ENCODE measurements around the gene KIAA0319L.
"Not testable (repeated sequence)": the region's sequence is repeated elsewhere in the genome, so short reads cannot be mapped to it uniquely, and the experiment has no call there.

The KIAA0319L gene

DNA sequence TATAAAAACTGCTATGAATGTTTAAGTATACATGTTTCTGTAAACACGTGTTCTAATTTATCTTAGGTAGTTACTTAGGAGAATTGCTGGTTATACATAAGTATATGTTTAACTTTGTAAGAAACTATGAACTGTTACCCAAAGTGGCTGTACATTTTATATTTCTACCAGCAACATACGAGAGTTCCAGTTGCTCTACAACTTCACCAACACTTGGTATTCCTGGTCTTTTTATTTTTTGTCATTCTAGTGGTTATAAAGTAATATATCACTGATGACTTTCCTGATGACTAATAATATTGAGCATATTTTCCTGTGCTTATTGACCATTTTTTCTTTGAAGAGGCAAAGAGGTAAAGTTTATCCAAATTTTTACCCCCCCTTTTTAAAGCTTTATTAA is 76.0 kb downstream of the KIAA0319L start:
- no peak for DNase-seq

DNA sequence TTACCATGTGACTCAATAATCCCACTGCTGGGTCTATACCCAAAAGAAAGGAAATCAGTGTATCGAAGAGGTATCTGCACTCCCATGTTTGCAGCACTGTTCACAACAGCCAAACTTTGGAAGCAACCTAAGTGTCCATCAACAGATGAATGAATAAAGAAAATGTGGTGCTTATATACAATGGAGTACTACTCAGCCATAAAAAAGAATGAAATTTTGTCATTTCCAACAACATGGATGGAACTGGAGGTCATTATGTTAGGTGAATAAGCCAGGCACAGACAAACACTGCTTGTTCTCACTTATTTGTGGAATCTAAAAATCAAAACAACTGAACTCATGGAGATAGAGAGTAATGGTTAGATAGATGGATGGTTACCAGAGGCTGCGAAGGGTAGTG is 79.3 kb downstream of the KIAA0319L start:
- no peak for DNase-seq

DNA sequence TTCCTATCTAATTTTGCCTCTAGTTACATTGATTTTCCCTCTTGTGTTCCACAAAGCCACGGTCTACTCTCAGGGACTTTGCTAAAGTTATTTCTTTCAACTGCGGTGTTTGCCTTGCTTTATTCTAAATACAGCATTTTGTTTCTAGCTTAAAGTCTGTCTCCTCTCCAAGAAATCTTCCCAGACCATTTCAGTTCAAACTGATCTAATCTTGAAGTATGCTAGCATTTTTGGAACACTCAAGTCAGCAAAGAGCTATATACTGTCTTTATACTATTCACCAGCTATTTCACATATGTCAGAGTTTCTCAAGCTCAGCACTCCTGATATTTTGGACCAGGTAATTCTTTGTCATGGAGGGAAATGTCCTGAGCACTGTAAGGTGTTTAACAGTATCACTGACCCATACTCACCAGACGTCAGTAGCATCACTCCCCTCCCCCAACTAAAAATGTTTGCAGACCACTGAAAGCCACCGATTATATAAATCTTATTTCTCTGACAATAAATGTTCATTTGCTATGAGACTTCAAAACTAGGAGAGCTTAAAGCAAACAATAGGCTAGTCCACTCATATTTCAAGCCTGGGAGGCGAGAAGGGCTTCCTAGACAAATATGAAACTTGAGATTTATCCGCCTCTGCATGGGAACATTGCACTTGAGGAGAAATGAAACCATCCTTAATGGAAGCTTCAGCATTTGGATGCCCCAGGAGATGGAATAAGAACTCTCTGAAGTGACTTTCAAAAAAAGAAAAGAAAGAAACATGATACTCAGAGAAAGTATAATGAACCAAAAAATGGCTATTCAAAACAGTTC is 81.1 kb downstream of the KIAA0319L start:
- no peak for DNase-seq

DNA sequence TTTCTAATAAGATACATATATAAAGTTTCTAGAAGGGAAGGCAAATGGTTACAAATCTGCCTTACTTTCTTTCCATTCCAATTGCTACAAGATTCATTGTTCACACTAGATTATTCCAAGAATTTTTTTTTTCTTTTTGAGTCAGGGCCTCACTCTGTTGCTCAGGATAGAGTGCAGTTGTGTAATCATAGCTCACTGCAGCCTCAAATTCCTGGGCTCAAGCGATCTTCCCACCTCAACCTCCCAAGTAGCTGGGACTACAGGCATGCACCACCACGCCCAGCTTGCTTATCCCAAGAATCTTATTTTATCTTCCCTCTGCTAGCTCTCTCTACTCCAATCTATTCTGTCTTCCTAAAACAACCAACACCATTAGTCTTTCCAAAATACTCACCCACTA is 81.8 kb downstream of the KIAA0319L start:
- DNase-seq, result no peak

DNA sequence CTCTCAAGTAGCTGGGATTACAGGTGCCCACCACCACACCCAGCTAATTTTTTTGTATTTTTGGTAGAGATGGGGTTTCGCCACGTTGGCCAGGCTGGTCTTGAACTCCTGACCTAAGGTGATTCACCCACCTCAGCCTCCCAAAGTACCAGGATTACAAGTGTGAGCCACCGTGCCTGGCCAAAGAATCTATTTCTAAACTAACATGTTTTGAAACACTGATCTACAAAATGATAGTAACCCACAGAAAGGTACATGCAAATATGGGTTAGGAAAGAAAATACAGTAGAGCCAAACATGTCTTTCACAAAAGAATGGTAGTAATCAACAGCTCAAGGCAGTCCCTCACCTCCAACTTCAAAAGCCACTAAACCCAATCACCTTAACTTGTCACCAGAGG is 84.0 kb downstream of the KIAA0319L start:
- DNase-seq, result not testable (repeated sequence)

DNA sequence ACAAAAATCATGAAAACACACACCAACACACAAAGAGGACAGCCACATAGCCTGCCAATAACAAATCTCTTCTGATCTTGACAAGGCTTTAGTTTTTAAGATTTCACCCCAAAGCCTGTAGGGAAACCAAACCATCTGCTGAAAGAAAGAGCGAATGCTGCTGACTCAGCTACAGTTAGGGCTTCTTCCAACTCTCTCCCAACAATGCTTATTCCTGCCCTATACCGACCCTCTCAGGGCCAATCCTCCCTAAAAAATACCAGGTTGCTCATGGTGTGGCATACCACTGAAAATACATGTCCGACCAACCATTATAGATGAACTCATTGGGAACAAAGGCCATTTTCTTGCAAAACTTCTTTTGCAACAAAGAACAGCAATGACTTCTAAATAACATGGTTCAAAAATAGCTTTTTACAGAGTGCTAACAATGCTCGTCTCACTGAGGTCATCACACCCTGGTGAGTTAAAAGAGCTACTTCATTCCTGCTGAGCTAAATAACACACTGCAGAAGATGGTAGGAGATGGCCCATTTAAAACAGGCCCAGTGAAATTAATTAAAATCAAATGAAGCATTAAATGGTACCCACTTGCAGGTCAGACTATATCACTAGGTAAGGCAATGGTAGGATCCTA is 86.1 kb downstream of the KIAA0319L start:
- no peak for DNase-seq

DNA sequence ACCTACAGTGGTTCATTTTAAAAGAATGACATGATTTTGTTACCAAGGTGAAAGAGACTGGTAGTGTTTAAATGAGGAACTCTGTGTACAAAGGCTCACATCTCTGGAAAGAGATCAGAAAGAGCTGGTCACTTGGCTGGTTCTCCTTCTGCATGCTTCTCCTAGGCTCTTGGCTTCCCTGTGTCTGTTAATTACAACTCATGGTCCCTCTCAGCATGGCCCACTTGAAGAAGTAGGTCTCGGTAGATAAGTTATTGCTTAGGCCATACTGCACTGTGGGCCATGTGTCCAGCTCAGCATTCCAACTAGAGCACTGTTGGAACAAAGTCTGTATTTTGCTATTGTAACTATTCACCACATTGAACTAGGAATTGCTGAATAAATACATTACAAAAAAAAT is 91.1 kb downstream of the KIAA0319L start:
- DNase-seq, result no peak

DNA sequence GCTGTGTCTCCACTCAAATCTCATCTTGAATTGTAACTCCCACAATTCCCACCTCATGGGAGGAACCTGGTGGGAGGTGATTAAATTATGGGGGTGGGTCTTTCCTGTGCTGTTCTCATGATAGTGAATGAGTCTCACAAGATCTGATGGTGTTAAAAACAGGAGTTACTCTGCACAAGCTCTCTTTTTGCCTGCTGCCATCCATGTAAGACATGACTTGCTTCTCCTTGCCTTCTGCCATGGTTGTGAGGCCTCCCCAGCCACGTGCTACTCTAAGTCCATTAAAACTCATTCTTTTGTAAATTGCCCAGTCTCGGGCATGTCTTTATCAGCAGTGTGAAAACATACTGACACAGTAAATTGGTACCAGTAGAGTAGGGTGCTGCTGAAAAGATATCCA is 93.5 kb downstream of the KIAA0319L start:
- not testable (repeated sequence) for DNase-seq

DNA sequence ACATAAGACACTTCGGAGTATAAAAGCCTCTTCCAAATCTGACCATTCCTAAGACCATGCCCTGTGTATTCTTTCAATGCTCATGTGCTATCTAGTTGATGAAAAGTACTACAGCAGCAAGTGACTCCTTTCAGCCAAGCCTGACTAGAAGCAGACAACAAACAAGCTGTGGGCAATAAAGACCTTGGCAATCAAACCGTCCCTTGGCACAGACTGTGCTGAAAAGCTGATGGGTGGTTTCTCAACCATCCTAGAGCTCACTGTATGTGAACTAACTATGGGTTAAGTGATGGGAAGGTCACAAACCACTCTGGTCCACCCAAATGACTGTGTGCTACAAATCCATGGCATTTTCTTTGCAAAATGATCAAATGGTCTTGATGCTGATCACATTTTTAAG is 94.0 kb downstream of the KIAA0319L start:
- no peak for DNase-seq

DNA sequence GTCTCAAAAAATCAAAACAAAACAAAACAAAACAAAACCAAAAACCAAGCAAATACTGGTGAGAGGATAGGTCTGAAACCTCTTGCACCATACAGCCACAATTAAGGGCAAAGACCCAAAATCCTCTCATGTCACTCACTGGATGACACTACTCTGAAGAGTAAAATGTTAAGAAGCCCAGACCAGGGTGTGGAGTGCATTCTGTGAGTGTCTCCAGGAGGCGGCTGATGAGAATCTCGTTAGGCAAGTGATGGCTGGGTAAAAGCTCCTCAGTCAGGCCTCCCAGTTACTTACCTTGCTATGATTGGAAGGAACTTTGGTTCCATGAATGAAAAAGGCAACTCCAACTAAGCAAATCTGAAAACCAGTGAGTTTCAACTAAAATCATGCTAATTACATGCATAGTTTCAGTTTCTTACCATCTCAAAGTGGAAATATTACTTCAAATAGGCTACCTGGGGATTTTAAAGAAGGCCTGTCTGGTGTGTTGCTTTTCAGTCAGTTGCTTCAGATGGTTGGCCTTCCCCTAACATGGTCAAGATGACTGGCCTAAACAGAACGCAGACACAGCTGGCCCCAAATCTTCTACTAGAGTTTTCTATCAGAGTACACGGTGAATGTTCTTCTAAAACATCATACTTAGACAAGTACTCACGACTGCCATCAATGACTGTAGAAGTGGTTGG is 95.1 kb downstream of the KIAA0319L start:
- no peak for DNase-seq

DNA sequence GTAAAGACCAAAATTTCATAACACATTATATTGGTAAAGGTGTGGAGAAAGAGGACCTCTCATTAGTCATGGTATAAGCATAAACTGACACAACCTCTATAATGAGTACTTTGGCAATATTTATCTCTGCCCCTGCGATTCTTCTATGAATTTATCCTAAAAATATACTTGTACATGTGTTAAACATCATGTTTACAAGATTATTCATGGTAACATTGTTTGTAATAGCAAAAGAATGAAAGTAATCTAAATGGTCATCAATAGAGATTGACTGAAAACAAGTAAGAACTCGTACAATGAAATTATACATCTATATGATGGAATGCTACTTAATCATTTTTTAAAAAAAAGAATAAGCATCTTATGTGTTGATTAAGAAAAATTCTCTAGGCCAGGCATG is 96.4 kb downstream of the KIAA0319L start:
- no peak for DNase-seq

DNA sequence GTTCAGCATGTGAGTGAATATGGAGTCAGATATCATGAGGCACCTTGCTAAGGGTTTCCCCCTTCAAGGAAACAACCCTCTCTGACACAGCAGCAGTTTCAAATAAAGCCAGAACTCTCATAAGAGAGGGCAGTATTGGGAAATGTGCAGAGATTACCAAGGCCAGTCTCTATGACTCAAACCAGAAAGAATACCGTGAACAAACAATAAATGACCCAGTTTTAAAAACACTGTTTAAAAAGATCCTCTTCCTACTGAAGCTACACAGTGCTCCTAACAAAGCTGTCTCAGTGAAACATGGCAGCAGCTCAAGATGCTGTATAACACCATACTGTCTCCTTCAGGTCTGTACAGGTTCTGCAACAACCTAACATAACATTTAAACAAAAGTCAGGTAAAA is 102.6 kb downstream of the KIAA0319L start:
- no peak for DNase-seq

DNA sequence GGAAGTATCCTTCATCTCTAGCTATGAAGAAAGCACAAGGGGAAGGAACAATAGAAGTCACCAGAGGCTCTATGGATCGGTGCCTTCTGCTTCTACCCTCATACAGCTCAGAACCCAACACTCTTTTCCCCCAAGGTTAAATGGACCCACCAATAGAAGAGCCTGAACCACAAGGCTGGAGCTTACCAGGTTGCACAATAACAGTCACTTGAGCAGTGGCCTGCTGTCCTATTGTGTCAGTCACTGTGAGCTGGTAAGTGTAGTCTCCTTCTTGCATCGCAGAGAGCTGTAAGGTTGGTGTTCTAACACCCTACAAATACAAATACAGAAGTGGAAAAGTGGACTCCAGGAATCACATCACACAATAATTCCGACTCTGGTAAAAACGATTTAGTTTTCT is 103.0 kb downstream of the KIAA0319L start:
- no peak for DNase-seq

DNA sequence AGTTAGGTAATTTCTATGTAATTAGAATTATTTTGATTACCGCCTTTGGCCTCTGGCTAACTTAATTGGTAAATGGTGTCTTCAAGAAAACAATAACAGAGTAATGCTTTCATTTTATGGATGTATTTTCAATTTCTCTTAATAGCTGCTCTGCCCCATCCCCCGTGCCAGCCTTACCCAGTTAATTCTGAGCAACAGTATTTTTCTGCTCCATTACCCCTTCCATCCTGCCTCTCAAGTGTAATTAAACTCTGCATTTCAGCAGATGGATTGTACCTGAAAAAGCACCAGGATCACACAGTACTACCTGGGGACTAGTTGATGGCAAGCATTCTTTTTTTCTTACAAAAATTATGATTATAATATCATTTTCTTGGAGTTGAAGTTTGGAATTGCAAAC is 104.2 kb downstream of the KIAA0319L start:
- DNase-seq, result no peak

DNA sequence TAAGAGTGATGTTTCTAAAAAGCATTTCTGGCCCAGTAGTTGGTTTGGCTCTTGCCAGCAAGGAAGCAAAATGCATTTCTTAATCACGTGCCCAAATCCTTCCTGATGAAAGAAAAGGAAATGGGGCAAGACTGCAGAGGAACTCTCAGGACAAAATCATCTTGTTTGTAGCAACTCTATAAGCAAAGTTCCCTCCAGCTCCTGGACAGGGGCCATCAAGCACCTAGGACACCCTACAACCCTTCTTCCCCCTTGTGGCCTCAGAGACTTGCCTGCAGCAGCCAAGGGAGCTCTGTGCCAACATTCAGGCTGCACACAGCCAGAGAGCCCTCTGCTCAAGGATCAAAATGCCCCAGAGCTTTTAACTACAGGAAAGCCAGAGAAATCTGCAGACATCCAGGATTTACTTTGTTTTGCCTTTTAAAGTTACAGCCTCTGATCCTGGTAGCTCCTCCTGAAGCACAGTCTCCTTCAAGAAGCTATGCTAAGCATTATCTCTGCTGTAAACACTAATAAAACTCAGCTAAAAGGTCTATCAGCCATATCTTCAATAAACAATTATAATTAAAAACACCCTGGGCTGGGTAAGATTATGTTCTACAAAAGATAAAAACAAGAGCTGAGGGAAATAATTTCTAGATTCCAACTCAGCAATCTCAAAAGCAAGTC is 105.0 kb downstream of the KIAA0319L start:
- no peak for DNase-seq

DNA sequence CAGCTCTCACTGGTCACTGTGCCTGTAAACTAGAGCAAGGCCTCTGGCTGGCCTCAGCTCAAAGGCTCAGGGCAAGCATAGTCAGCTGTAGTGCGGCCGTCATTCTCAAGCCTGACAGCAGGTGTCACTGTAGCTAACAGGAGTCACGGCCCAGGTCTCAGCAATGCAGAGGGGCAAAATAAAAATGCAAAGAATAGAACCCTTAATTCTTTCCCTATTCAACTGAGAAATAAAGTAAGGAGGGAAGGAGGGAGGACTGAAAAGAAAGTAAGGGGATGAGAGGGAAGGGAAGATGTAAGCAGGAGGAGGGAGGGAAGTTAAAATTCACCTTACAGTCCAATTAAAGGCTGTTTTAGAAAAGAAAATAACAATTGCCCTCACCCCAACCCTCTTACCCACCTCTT is 106.1 kb downstream of the KIAA0319L start:
- peak; percentile 63 for DNase-seq

DNA sequence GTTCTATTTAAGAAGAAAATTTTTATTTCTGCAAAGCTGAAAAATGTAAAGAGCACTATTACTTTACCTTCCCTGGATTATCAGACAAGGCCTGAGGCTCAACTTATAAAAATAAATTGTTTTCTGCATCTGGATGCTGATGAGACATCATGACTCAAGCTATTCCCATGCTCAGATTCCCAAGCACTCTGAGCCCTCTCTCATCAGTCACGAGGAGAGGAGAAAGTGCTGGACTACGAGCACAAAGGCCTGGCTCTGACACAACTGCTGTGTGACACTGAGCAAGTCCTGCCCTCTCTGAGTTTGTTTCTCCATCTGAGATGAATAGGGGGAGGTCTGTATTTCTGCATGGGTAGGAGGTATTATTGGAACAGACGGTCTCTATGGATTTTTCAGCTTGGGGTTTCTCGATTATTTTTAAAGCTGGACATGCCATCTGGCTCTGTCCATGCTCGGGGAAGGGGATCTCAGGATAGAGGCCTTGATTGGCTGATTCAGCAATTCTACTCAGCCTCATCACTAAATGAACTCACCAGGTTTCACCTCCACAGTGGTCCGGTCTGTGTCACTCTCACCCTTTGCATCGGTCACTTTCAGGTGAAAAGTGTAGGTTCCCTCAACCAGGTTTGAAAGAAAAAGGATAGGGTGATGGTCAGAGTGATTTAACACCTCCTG is 107.7 kb downstream of the KIAA0319L start:
- no peak for DNase-seq

DNA sequence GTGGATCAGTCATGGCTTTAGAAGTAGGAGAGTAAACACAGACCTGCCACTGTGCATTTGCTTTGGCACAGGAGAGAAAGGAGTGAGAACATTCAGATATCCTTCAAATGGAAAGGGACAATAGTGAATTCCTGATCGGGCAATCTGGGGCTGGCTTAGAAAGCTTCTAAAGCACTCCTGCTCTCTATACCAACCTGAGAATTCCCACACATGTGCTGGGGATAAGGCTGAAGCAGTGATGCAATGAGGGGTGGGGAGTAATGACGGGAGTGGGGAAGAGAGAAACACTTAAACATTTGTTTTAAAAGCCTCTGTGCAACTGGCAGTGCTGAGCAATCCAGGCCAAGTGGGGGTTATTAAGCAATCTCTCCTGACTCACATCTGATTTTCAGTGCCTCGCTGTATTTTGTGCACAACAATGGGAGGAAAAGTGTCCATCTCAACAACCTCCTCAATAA is 108.8 kb downstream of the KIAA0319L start:
- no peak for DNase-seq

DNA sequence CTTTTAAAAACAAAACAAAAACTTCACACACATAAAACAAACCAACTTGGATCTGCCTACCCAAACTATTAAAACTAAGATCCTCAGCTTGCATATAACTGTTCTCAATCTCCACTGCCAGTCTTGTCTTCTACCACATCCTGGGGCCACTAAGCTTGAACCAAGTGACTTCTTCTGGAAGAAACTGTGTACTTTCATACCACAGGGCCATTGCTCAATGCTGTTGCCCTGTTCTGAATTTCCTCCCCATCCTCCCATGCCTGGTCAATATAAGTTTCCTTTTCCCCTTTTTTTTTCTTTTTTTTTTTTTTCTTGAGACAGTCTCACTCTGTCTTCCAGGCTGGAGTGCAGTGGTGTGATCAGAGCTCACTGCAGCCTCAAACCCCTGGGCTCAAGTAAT is 109.9 kb downstream of the KIAA0319L start:
- no peak for DNase-seq

DNA sequence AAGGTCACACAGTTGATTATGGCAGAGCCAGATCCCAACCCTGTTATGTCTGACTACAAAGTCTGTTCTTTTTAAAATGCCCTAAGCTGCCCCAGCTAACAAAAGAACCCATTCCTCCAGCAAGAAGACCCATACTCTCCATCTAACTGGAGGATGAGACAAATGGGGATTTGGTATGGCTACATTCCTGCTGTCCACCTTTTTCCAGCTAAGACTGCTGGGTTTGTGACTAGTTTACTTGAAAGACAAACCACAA is 112.8 kb downstream of the KIAA0319L start:
- DNase-seq, result no peak

DNA sequence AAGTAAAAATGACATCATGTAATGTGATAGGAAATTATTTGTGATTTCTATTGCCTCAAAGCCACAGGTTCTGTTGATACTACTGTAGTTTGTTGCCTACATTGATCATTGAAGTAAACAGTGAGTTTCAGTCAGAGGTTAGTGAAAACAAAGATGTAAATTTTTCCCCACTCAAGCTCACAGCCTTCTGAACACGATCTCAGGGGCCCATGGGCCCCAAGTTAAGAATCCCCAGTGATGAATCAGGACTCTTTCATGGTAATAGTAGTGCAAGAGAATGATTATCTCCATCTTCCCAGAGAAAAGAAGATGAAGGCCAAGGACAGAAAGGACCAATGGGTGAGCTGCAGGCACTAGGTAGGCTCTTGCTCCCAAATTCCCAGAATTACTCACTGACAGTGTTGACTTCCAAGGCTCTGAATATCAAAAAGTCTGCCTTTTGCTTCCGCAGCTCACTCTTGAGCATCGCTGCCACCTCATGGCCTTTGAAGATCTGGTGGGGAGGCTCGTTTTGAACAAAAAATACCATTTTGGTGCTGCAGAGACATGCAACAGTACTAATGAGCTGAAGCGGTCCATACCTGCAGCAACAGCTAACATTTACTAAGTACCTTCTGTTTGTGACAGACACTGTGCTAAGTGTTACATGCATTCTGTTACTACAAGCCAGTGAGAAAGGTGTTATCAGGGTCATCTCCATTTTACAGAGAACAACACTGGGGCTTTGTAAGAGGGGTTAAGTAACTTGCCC is 113.3 kb downstream of the KIAA0319L start:
- no peak for DNase-seq

DNA sequence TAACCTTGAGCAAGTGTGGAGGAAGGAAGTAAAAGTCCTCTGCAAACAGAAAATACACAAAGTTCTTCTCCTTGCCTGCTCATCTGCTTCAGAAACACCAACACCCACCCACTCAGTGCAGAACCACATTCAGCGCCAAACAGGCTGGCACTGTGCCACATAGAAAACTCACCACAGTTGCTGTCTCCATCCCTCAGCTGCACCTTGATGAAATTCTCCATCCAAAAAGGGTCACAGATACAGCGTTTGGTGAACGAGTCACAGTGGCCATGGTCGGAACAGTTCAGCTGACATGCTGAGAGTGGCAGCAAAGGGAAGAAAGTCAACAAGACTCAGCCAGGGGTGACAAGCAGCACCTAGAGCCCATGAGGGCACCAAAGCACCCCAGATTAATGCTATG is 114.5 kb downstream of the KIAA0319L start:
- no peak for DNase-seq
